Stimulated activated CD4-positive, alpha-beta T cell treated with anti-CD3 and anti-CD28 coated beads, Interleukin-2, amount 100 ng/mL, for 24 hours (primary cell): ENCODE measurements around the gene CHKA.

Source experiments
- DNase-seq, 2 donors: peaks; one replicate each; pipeline ENCODE4 v3.0.0-alpha.2; 2020

The CHKA gene

GRCh38 chr11:68142441-68143309, 21.5 kb upstream of the CHKA start:
- no peak for DNase-seq

- DNase-seq, result peak; percentile 35 to 71
Measured at GRCh38 chr11:68142028-68142412, 20.8 kb upstream of the CHKA start.

- DNase-seq, result no peak
Measured at GRCh38 chr11:68141246-68142027, 20.2 kb upstream of the CHKA start.

- no peak for DNase-seq
Measured at GRCh38 chr11:68140496-68141245, 19.5 kb upstream of the CHKA start.

DNA sequence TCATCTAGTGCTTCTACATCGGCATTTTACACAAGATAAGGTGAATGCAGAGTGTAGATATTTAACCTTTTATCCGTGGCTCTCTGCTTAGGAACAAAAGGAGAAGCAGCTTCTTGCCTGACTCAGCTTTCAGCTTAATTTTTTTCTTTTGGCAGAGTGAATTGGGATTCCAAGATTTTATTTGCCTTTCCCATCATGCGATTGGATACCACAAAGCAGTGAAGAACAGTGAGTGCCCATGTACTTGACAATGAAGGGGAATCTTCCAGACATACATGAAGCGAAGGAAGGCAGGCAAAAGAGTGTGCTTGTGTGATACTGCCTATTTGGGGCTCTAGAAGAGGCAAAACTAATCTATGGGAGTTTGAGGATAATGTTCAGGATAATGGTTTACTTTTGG, 17.0 kb upstream of the CHKA start:
- no peak for DNase-seq

GRCh38 chr11:68137833-68138232, 16.6 kb upstream of the CHKA start:
- DNase-seq, result no peak

DNA sequence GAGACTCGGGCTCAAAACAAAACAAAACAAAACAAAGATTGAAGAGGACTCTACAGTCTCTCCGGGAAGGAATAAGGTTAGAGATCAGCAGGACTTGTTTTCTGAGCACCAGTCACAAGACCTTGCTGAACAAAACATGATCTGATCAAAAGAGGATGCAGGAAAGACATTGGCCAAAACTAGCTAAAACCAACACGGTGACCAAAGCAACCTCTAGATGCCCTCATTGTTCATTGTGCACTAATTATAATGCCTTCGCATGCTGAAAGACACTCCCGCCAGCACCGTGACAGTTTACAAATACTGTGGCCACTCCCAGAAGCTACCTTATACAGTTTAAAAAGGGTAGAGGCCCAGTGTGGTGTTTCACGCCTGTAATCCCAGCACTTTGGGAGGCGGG, 15.7 kb upstream of the CHKA start:
- no peak for DNase-seq

GRCh38 chr11:68135161-68135560, 14.0 kb upstream of the CHKA start:
- no peak for DNase-seq

DNA sequence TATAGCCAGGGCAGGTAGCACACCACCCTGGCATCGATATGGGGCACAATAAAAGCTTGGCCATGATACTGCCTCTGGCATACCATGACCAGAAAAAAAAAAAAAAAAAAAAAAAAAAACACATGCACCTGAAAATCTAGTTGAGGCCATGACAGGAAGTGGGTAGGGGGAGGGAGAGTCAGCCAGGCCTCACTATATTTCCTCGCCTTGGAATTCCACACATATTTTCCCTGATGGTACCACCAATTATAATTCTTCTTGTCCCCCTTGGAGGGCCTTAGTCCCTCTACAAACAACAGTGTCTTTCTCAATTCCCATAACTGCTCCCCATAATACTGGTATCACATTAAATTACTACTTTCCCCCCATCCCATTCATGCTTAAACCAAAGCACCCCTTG, 12.6 kb upstream of the CHKA start:
- DNase-seq, result no peak

DNA sequence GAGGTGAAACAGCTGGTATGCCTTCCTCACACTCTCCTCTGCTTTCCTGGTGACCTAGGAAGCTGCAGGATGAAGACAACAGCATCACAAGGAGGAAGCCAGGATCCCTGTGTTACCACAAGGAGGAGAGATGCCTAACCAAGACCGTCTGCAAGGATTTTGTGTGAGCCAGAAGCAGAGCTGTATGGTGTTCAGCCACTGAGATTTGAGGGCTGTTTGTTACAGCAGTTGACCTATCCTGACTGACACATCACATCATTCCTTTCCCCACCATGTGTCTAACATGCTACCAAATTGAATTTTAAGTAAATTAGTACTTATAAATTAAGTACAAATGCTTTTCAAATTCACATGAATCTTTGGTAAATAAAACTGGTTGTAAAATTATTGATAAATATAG, 8.9 kb upstream of the CHKA start:
- no peak for DNase-seq

- no peak for DNase-seq
Measured at GRCh38 chr11:68128682-68129327, 7.6 kb upstream of the CHKA start.

DNA sequence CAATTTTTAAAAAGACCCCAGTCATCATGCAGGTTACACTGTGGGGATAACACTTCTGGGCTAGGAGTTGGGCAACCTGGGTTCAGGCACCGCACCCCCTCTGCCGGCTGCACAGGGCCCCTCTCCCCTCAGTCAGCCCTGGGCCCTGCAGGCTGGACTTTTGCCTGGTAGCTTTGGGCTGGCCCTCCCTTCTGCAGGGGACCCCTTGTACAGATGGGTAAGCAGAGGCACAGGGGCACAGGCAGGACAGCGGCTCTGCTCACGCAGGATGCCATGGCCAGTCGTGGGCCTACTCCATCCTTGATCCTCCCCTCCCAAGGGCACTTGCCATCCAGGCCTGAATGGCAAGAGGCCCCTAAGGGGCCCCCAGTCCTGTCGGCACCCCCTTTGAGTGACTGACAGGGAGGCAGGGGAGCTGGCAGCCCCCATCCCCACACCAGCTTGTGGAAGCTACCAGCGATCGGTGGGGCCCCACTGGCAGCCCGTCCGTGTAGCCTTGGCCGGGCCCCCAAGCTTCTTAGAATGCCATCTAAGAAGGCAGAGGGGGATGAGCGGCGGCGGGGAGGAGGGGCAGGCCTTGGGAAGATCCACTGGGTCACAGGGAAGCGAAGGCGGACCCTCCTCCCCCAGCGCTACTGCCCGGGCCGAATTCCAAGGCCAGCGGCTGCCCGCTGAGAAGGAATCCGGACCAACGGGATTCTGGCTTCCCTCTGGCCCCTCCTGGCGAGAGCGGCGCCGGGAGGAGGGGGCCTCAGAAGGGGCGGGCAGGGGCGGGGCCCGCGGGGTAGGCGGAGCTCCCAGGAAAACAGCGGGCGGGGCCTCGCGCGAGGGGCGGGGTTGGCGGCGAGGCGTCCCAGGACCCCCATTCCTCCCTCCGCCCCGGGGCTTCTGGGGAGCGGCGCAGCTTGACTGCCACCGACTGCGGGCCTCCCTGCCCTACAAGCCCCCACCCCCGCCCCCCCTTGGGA, 6.8 kb upstream of the CHKA start:
- no peak for DNase-seq

DNA sequence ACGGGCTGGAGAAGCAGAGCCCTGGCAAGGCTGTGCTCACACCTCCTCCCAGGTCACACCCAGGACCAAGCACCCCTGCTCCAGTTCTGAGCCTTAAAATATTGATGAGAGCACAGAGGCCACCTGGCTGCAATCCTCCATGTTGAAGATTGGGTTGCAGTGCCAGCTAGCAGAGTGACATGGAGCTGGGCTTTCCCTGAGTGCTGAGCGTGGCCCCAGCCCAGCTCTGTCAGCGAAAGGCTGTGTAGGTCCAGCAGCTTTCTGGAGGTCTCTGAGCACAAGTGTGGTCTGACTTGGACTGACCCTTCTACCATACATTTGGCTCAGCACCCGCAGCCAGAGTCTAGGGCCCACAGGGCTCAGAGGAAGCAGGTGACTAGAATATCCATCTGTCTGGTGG, 4.0 kb upstream of the CHKA start:
- no peak for DNase-seq

- no peak for DNase-seq
Measured at GRCh38 chr11:68122936-68123539, 1.9 kb upstream of the CHKA start.

GRCh38 chr11:68120273-68121066, 718 bp downstream of the CHKA start:
- peak; percentile 48 to 52 for DNase-seq

GRCh38 chr11:68118706-68119448, 2.3 kb downstream of the CHKA start:
- DNase-seq, result no peak

DNA sequence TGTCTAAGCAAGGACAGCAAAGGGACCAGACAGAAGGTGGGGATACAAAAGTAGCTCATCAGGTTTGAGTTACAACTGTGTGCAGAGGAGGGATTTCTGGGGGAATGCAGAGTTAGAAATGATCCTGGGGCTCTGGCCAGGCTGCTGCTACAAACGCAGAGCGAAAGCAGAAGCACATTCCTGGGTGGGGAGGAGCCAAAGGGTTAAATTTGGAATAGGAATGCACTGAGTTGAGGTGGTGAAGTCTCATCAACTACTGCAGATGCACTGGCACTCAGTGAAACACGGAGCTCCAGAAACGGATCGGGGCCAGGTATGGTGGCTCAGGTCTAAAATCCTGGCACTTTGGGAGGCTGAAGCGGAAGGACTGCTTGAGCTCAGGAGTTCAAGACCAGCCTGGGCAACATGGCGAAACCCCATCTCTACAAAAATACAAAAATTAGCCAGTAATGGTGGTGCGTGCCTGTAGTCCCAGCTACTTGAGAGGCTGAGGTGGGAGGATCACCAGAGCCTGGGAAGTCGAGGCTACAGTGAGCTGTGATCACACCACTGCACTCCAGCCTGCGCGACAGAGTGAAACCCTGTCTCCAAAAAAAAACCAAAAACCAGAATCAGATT, 3.2 kb downstream of the CHKA start:
- no peak for DNase-seq

GRCh38 chr11:68116974-68117373, 4.2 kb downstream of the CHKA start:
- no peak for DNase-seq

DNA sequence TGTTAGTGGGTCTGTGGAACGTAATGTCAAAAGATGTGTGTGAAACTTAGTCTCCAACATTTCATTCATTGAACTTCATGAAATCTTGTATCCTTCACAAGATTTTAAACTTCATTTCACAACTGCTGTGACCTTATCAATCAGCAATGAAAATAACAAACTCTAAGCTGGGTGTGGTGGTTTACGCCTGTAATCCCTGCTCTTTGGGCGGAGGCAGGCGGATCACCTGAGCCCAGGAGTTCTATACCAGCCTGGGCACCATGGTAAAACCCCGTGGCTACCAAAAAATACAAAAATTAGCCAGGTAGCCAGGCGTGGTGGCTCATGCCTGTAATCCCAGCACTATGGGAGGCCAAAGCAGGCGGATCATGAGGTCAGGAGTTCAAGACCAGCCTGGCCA, 5.1 kb downstream of the CHKA start:
- no peak for DNase-seq
